NK-92 treated with Interleukin-12 subunit alpha and Interleukin-12 subunit beta, amount 100 ng/mL, for 24 hours (cell line): ENCODE measurements around the gene ZCCHC13.
A peak's percentile ranks its signal among the peaks of the same experiment; 100 is the strongest.
"Not testable (repeated sequence)": the region's sequence is repeated elsewhere in the genome, so short reads cannot be mapped to it uniquely, and the experiment has no call there.

Experiments used
- DNase-seq: peaks from one replicate; lab custom pipeline; 2025; lab: John Stamatoyannopoulos, UW

The ZCCHC13 gene

GRCh38 chrX:74321191-74321590 is 17.2 kb downstream of the ZCCHC13 start:
- no peak for DNase-seq

GRCh38 chrX:74324131-74324530 is 20.2 kb downstream of the ZCCHC13 start:
- no peak for DNase-seq

- DNase-seq = no peak
These were observed 21.4 kb downstream of the ZCCHC13 start for GRCh38 chrX:74325130-74326059.

- no peak for DNase-seq
These were observed 34.9 kb downstream of the ZCCHC13 start for GRCh38 chrX:74338852-74339251.

- no peak for DNase-seq
These were observed 36.1 kb downstream of the ZCCHC13 start for GRCh38 chrX:74340051-74340450.

GRCh38 chrX:74342211-74342610 is 38.2 kb downstream of the ZCCHC13 start:
- DNase-seq = not testable (repeated sequence)

GRCh38 chrX:74343343-74344279 is 39.6 kb downstream of the ZCCHC13 start:
- DNase-seq = peak; percentile 0

- no peak for DNase-seq
These were observed 40.3 kb downstream of the ZCCHC13 start for GRCh38 chrX:74344280-74344622.

- DNase-seq = no peak
These were observed 42.1 kb downstream of the ZCCHC13 start for GRCh38 chrX:74346088-74346487.

GRCh38 chrX:74349387-74349786 is 45.4 kb downstream of the ZCCHC13 start:
- no peak for DNase-seq

- no peak for DNase-seq
These were observed 47.8 kb downstream of the ZCCHC13 start for GRCh38 chrX:74351760-74352159.

GRCh38 chrX:74353984-74354383 is 50.0 kb downstream of the ZCCHC13 start:
- DNase-seq = no peak
